ENCODE results near the gene SORCS2. TPM values are rescaled to one million over a fixed set of nuclear protein-coding genes. Genes with fewer than 3 reads are reported as not detected.
A peak's percentile ranks its signal among the peaks of the same experiment; 100 is the strongest.

SORCS2 gene
- total RNA-seq, 1 donor from 2014 or later: 7.2 TPM

GRCh38 chr4:7753931-7754465 lies 561.7 kb downstream of the SORCS2 start:
- TF ChIP-seq, protein P1, sequence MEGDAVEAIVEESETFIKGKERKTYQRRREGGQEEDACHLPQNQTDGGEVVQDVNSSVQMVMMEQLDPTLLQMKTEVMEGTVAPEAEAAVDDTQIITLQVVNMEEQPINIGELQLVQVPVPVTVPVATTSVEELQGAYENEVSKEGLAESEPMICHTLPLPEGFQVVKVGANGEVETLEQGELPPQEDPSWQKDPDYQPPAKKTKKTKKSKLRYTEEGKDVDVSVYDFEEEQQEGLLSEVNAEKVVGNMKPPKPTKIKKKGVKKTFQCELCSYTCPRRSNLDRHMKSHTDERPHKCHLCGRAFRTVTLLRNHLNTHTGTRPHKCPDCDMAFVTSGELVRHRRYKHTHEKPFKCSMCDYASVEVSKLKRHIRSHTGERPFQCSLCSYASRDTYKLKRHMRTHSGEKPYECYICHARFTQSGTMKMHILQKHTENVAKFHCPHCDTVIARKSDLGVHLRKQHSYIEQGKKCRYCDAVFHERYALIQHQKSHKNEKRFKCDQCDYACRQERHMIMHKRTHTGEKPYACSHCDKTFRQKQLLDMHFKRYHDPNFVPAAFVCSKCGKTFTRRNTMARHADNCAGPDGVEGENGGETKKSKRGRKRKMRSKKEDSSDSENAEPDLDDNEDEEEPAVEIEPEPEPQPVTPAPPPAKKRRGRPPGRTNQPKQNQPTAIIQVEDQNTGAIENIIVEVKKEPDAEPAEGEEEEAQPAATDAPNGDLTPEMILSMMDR (IDR thresholded peaks at IDR 0.05): no peak
- intact Hi-C loops (cut with DNase I): no loop called here
- DNase-seq (no peak), ATAC-seq (no peak)
- Histone ChIP-seq H3K4me3 (no peak overlapping the region), H3K9me3 (no peaks in the 10 kb centered on the region), H3K27ac (no peak overlapping the region), H3K27me3 (no peaks in the 10 kb centered on the region), H3K36me3 (no peaks in the 10 kb centered on the region), H3K4me1 (peaks cover 13% of the 10 kb centered on the region)

DNA sequence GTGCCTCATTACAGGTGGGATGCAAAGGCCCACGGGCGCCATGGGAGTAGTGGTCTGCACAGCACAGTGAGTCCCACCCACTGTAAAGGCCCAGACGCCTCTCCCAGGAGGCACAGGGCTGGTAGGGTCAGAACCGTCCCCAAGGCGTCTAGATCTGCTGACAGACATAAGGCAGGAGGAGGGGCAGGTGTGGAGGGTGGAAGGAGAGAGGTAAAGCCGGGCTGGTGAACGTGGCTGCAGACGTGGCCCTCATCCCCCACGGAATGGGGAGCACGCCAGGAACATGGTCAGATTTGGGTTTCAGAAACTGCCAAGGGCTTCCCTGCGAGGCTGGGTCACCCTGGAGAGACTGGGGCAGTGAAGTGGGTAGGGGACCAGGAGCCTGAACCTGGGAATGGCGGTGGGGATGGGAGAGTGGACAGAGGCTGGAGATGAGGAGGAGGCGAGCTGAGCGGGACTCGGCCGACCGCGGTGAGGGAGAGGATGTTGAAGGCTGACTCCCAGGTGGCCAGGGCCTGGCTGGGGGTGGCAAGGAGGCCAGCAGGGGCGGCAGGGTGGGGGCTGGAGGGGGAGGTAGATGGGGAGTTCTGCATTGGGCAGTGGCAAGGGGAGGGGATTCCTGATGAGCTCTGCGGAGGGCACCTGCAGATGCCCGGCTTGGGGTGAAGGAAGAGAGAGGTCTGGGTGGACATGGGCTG lies 562.4 kb downstream of the SORCS2 start:
- intact Hi-C loops (cut with DNase I): no loop called here
- H3K36me3 ChIP-seq: no peaks in the 10 kb centered on the region
- no peaks in the 10 kb centered on the region for H3K27me3 ChIP-seq
- H3K9me3 ChIP-seq: no peaks in the 10 kb centered on the region
- ATAC-seq: no peak
- no peak overlapping the region for H3K27ac ChIP-seq
- TF ChIP-seq, protein P1 (IDR thresholded peaks at IDR 0.05): no peak
- no peak overlapping the region for H3K4me3 ChIP-seq
- DNase-seq: no peak
- peaks cover 11% of the 10 kb centered on the region for H3K4me1 ChIP-seq

- intact Hi-C loops (cut with DNase I): no loop called here
- Histone ChIP-seq H3K27ac (no peak overlapping the region), H3K27me3 (no peaks in the 10 kb centered on the region), H3K4me1 (peaks cover 6% of the 10 kb centered on the region), H3K4me3 (no peak overlapping the region), H3K9me3 (no peaks in the 10 kb centered on the region), H3K36me3 (peaks cover 1% of the 10 kb centered on the region)
- no peak for ATAC-seq
- TF ChIP-seq, protein P1 (IDR thresholded peaks at IDR 0.05): no peak
- no peak for DNase-seq
These were observed 563.2 kb downstream of the SORCS2 start for GRCh38 chr4:7755561-7755960.

- H3K36me3 ChIP-seq: peaks cover 6% of the 10 kb centered on the region
- H3K4me3 ChIP-seq: no peak overlapping the region
- ATAC-seq: no peak
- peaks cover 6% of the 10 kb centered on the region for H3K4me1 ChIP-seq
- intact Hi-C loops (cut with DNase I): no loop called here
- no peak for DNase-seq
- no peaks in the 10 kb centered on the region for H3K9me3 ChIP-seq
- H3K27me3 ChIP-seq: no peaks in the 10 kb centered on the region
- H3K27ac ChIP-seq: no peak overlapping the region
- TF ChIP-seq, protein P1 (IDR thresholded peaks at IDR 0.05): no peak
These were observed 563.7 kb downstream of the SORCS2 start for GRCh38 chr4:7756071-7756470.

DNA sequence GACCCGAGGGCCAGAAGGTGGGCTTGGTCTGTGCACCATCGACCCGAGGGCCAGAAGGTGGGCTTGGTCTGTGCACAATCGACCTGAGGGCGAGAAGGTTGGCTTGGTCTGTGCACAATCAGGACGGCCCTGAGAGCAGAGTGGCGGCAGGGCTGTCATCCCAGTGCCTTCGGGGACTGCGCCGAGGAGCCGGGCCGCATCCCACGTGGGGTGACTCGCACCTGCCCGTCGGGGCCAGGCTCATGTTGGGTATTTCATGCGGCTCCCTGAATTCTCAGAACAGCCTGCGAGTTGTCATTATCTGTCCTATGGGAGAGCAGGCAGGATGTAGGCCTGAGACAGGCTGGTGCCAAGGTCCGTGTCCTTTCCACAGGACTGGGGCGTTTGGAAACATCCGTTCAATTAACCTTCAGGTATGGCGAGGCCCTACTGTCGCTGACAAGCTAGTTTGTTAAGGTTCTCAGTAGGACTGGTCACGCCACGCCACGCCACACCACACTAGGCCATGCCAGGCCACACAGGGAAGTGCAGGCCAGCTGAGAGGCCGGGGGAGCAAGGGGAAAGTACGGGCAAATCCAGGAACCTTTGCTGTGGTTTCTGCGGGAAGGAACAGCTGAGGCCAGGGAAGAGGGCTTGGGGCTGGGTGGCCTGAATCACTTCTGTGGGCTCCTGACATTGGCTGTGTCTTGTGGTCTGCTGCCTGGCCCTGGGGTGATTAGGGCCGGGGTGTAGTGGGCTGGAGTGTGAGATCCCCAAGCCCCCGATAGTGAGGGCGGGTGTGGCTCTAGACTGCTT lies 564.4 kb downstream of the SORCS2 start:
- no peaks in the 10 kb centered on the region for H3K9me3 ChIP-seq
- H3K36me3 ChIP-seq: peaks cover 11% of the 10 kb centered on the region
- no peak for DNase-seq
- H3K27me3 ChIP-seq: no peaks in the 10 kb centered on the region
- no peak overlapping the region for H3K4me3 ChIP-seq
- ATAC-seq: peak; percentile 13
- no peak overlapping the region for H3K27ac ChIP-seq
- TF ChIP-seq, protein P1 (IDR thresholded peaks at IDR 0.05): no peak
- H3K4me1 ChIP-seq: peaks cover 9% of the 10 kb centered on the region
- intact Hi-C loops (cut with DNase I): no loop called here
